Measurements from ENCODE around the gene FAM47A. TPM values are rescaled to one million over a fixed set of nuclear protein-coding genes. Genes with fewer than 3 reads are reported as not detected.

Gene FAM47A
- total RNA-seq (2014; rRNA removed; shearing (Covaris generic); ENCODE audit: low replicate concordance) = not detected in 2 replicates

GRCh38 chrX:34132028-34132427, at the start of gene FAM47A:
FAM47A (minus strand) TSS chrX:34132314; CDS start chrX:34132278, 36 bp downstream.
- in situ Hi-C loops (cut with HindIII; ENCODE audit: low pct_unique_long_range_greater_than_20kb, low sequenced_read_pairs) = no loop called here
- no peak for DNase-seq (ENCODE audit: low read depth)

GRCh38 chrX:34147345-34147744, 15.2 kb upstream of the FAM47A start:
- no peak for DNase-seq (ENCODE audit: low read depth)
- in situ Hi-C loops (cut with HindIII; ENCODE audit: low pct_unique_long_range_greater_than_20kb, low sequenced_read_pairs) = no loop called here

- DNase-seq (ENCODE audit: low read depth) = no peak
- in situ Hi-C loops (cut with HindIII; ENCODE audit: low pct_unique_long_range_greater_than_20kb, low sequenced_read_pairs) = no loop called here
Observed at GRCh38 chrX:34146906-34147305, 14.8 kb upstream of the FAM47A start.

- DNase-seq (ENCODE audit: low read depth) = no peak
- in situ Hi-C loops (cut with HindIII; ENCODE audit: low pct_unique_long_range_greater_than_20kb, low sequenced_read_pairs) = no loop called here
Observed at GRCh38 chrX:34144246-34144645, 12.1 kb upstream of the FAM47A start.

GRCh38 chrX:34140816-34141215, 8.7 kb upstream of the FAM47A start:
- no peak for DNase-seq (ENCODE audit: low read depth)
- in situ Hi-C loops (cut with HindIII; ENCODE audit: low pct_unique_long_range_greater_than_20kb, low sequenced_read_pairs) = no loop called here

GRCh38 chrX:34130980-34131744, 952 bp downstream of the FAM47A start:
- in situ Hi-C loops (cut with HindIII; ENCODE audit: low pct_unique_long_range_greater_than_20kb, low sequenced_read_pairs) = no loop called here
- no peak for DNase-seq (ENCODE audit: low read depth)

GRCh38 chrX:34130501-34130900, 1.6 kb downstream of the FAM47A start:
- DNase-seq (ENCODE audit: low read depth) = no peak
- in situ Hi-C loops (cut with HindIII; ENCODE audit: low pct_unique_long_range_greater_than_20kb, low sequenced_read_pairs) = no loop called here

GRCh38 chrX:34126011-34126410, 6.1 kb downstream of the FAM47A start:
- in situ Hi-C loops (cut with HindIII; ENCODE audit: low pct_unique_long_range_greater_than_20kb, low sequenced_read_pairs) = no loop called here
- no peak for DNase-seq (ENCODE audit: low read depth)

- DNase-seq (ENCODE audit: low read depth) = no peak
- in situ Hi-C loops (cut with HindIII; ENCODE audit: low pct_unique_long_range_greater_than_20kb, low sequenced_read_pairs) = no loop called here
Observed at GRCh38 chrX:34119122-34119521, 13.0 kb downstream of the FAM47A start.

- in situ Hi-C loops (cut with HindIII; ENCODE audit: low pct_unique_long_range_greater_than_20kb, low sequenced_read_pairs) = no loop called here
- DNase-seq (ENCODE audit: low read depth) = no peak
Observed at GRCh38 chrX:34112459-34112858, 19.7 kb downstream of the FAM47A start.
